Uterus (tissue), 4 donors: ENCODE results near the gene GADD45G. TPM values are rescaled to one million over a fixed set of nuclear protein-coding genes. Genes with fewer than 3 reads are reported as not detected.

Experiments used
- DNase-seq, 2 donors: peaks; one replicate each; pipeline ENCODE4 v3.0.0-alpha.2; 2019 to 2020
- H3K27ac ChIP-seq, 2 donors: fragments of 200-600 bp; sonication (generic); 1 replicate in 1 of 2; 2 replicates in 1 of 2; pipeline ENCODE4 v1.5.1; 2016 to 2018
- H3K27me3 ChIP-seq, 2 donors: fragments of 200-600 bp; sonication (generic); one replicate each; pipeline ENCODE4 v1.5.1; 2018 to 2019; ENCODE audit warnings: control low read depth in 1 of 2
- H3K36me3 ChIP-seq, 2 donors: fragments of 200-600 bp; sonication (generic); one replicate each; pipeline ENCODE4 v1.5.1; 2019; ENCODE audit warnings: control low read depth in 1 of 2
- H3K4me1 ChIP-seq, 2 donors: fragments of 200-600 bp; sonication (generic); one replicate each; pipeline ENCODE4 v1.5.1; 2018 to 2019; ENCODE audit warnings: control low read depth in 1 of 2
- H3K4me3 ChIP-seq, 2 donors: fragments of 200-600 bp; sonication (generic); 1 replicate in 1 of 2; 2 replicates in 1 of 2; pipeline ENCODE4 v1.5.1; 2018 to 2019; ENCODE audit warnings: mild to moderate bottlenecking in 1 of 2
- H3K9me3 ChIP-seq, 2 donors: fragments of 200-600 bp; sonication (generic); one replicate each; pipeline ENCODE4 v1.5.1; 2019; ENCODE audit warnings: control low read depth in 1 of 2
- CTCF ChIP-seq, 4 experiments: fragments of 200-600 bp in 2 of 4; fragments of 450-650 bp in 2 of 4; sonication (generic) in 2 of 4; IDR thresholded peaks; one replicate each; pipeline ENCODE4 v1.5.1; 2016 to 2019; ENCODE audit warnings: antibody characterized with exemption in 4 of 4, mild to moderate bottlenecking in 2 of 4, moderate library complexity in 1 of 4
- POLR2A ChIP-seq, 2 donors: fragments of 450-650 bp; IDR thresholded peaks; one replicate each; pipeline ENCODE4 v1.6.1; 2016; ENCODE audit warnings: antibody characterized with exemption in 2 of 2, mild to moderate bottlenecking in 1 of 2, moderate library complexity in 1 of 2
- intact Hi-C: fragments of 100-400 bp; cut with DNase I; formaldehyde crosslinking; loops from one replicate; pipeline ENCODE4 v1.15.1; 2023; ENCODE audit warnings: low total_unique reads
- total RNA-seq, 4 donors: library from RNA; depleted of rRNA in 3 of 4; stranded (reverse); fragments of >200 nt in 3 of 4; gene quantifications; one replicate each; pipeline versions ENCODE4 v1.1.0 to v1.2.4, GENCODE V29; 2014 to 2023
- donor health status: DM: yes; HTN: yes; CAD: no.

The GADD45G gene
- total RNA-seq, 4 donors from 2014 or later: 0.88 to 91.2 (median 15.3) TPM

- no peak for DNase-seq
- Histone ChIP-seq H3K27me3 (no peaks in the 10 kb centered on the region), H3K27ac (peak overlapping the region; percentile 85 to 92), H3K4me3 (no peak overlapping the region), H3K4me1 (peaks cover 10 to 35% of the 10 kb centered on the region in 2 donors), H3K9me3 (no peaks in the 10 kb centered on the region), H3K36me3 (no peaks in the 10 kb centered on the region)
- intact Hi-C loops: no loop called here
- TF ChIP-seq CTCF (IDR thresholded peaks at IDR 0.05) (no peak), POLR2A (IDR thresholded peaks at IDR 0.05) (no peak)
These were observed 37.2 kb downstream of the GADD45G start for GRCh38 chr9:89641980-89642379.

- no peak for DNase-seq
These were observed 38.0 kb downstream of the GADD45G start for GRCh38 chr9:89642789-89643188.

GRCh38 chr9:89646189-89646939 is 41.6 kb downstream of the GADD45G start:
- no peak for TF ChIP-seq CTCF (IDR thresholded peaks at IDR 0.05)
- no peak for TF ChIP-seq POLR2A (IDR thresholded peaks at IDR 0.05)
- DNase-seq: no peak
- intact Hi-C loops: no loop called here

More at GRCh38 chr9:89642789-89643188, 38.0 kb downstream of the GADD45G start:
- Histone ChIP-seq H3K27ac (peak overlapping the region in 1 of 2 donors; percentile 8), H3K27me3 (no peaks in the 10 kb centered on the region), H3K4me3 (no peak overlapping the region), H3K36me3 (no peaks in the 10 kb centered on the region), H3K9me3 (no peaks in the 10 kb centered on the region), H3K4me1 (peaks cover 13 to 32% of the 10 kb centered on the region in 2 donors)
- intact Hi-C loops: no loop called here
- TF ChIP-seq POLR2A (IDR thresholded peaks at IDR 0.05) (no peak), CTCF (IDR thresholded peaks at IDR 0.05) (no peak)

GRCh38 chr9:89647366-89648128 is 42.7 kb downstream of the GADD45G start:
- intact Hi-C loops: no loop called here
- Histone ChIP-seq H3K27ac (peak overlapping the region; percentile 85 to 91), H3K4me1 (peaks cover 0 to 8% of the 10 kb centered on the region in 2 donors), H3K9me3 (no peaks in the 10 kb centered on the region), H3K27me3 (no peaks in the 10 kb centered on the region), H3K4me3 (no peak overlapping the region), H3K36me3 (no peaks in the 10 kb centered on the region)
- no peak for DNase-seq
- TF ChIP-seq POLR2A (IDR thresholded peaks at IDR 0.05): no peak
- no peak for TF ChIP-seq CTCF (IDR thresholded peaks at IDR 0.05)

More at GRCh38 chr9:89646189-89646939, 41.6 kb downstream of the GADD45G start:
- peak overlapping the region; percentile 85 to 91 for H3K27ac ChIP-seq
- no peaks in the 10 kb centered on the region for H3K27me3 ChIP-seq
- peaks cover 0 to 8% of the 10 kb centered on the region in 2 donors for H3K4me1 ChIP-seq
- H3K36me3 ChIP-seq: no peaks in the 10 kb centered on the region
- H3K9me3 ChIP-seq: no peaks in the 10 kb centered on the region
- no peak overlapping the region for H3K4me3 ChIP-seq
